ENCODE results near the gene GPLD1. TPM values are rescaled to one million over a fixed set of nuclear protein-coding genes. Genes with fewer than 3 reads are reported as not detected.
"Not testable (repeated sequence)": the region's sequence is repeated elsewhere in the genome, so short reads cannot be mapped to it uniquely, and the experiment has no call there.

GPLD1 gene
- total RNA-seq, 1 experiment from 2014 or later = not detected

DNA sequence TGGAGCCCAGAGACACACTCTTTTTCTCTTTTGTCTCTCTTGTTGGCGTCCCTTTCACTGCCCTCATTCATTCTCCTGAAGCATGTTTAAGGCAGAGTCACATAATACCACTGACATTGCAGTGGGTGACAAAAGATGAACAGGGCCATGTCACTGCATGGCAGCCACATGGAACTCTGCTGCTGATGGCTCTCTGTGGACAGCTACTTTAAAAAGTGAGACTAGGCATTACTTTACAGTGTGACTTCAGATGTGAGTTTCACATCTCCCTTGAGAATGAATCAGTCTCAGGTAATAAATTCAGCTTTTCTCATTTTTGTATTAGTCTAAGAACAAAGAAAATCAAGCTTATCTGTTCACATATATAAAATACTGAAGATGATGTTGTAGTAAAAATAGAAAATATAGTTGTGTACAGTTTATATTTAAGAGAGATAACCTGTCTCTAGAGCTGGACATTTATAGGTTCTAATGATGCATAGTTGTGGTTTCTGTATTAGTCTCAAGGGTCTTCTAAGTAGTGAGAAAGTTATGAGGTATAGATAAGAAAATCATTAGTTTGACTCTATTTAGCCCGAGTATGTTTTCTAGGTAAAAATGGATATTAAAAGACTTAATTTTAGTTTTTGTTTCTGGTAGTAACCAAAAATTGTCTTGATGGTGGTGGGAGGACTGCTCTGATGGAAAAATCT is 80.5 kb downstream of the GPLD1 start:
- Histone ChIP-seq H3K9me3 (no peaks in the 10 kb centered on the region), H3K4me3 (no peak overlapping the region), H3K27me3 (no peaks in the 10 kb centered on the region), H3K36me3 (peaks cover 35% of the 10 kb centered on the region)
- DNase-seq = no peak

DNA sequence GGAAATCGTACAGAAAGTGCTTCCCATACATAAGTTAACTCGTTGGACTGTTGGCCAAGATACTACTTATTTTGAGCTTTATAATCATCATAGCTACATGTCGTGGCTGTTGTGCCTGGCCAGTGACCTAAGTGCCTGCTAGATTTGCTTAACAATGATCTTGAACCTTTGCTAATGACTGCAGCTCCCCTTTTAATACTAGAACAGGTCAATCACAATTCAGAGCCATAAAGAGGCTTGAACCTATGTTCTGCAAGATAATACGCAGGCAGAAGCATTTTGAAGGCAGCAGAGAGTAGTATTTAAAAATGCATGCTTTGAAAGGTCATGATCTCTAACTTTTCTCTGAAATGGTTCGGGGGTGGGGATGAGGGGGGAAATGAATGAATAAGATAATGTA is 84.1 kb downstream of the GPLD1 start:
- H3K4me3 ChIP-seq = no peak overlapping the region
- no peaks in the 10 kb centered on the region for H3K9me3 ChIP-seq
- H3K36me3 ChIP-seq = peaks cover 21% of the 10 kb centered on the region
- H3K27me3 ChIP-seq = no peaks in the 10 kb centered on the region
- DNase-seq = no peak

DNA sequence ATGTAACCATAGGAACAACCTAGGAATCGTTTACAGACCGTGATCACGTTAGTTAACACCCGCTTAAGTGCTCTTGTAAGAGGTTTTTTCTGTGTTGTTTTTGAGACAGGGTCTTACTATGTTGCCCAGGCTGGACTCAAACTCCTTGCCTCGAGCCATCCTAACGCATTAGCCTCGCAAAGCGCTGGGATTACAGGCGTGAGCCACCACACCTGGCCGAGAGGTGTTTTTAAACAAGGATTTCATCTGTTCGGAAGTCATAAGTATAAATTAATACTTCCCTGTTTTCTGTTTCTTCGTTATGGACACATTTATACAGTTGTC is 85.9 kb downstream of the GPLD1 start:
- DNase-seq = no peak
- Histone ChIP-seq H3K4me3 (peak overlapping the region; percentile 73), H3K36me3 (peaks cover 9% of the 10 kb centered on the region; the same call in 1 of the 2 replicates), H3K27me3 (no peaks in the 10 kb centered on the region), H3K9me3 (no peaks in the 10 kb centered on the region)

DNA sequence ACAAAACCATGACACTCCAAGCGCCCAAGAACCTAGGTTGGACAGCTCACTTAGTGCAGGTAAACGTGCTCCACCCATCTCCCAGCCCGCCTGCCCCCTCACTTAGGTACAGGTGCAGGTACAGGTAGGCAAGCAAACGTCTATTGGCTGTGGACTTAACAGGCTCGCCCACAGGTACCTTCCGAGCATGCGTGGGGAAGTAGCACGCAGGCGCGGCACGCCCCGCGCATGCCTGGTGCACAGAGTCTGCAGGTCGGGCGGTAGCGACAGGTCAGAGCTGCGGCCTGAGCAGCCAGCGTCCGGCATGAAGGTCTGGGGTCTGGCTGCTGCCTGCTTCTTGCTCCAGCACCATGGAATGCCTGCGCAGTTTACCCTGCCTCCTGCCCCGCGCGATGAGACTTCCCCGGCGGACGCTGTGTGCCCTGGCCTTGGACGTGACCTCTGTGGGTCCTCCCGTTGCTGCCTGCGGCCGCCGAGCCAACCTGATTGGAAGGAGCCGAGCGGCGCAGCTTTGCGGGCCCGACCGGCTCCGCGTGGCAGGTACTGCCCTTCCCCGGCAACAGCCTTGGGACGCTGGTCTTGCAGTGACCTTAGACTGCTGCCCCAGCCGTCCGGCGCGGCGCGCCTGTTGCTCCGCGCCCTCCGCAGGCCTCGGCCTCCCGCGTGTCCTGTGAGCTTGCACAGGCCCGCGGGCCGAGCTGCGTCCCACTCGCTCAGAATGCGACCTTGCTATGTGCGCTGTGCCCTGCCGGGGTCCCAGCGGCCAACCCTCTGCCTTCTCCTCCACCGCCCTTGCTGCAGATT is 86.5 kb downstream of the GPLD1 start, which contains the start of gene MRS2:
Gene MRS2, plus strand, starts transcription at position 240 of the 804 bp plus-strand sequence. Its CDS starts 111 bp downstream, at position 351.
- peak within 1 kb of the TSS; percentile 73 for H3K4me3 ChIP-seq
- H3K36me3 ChIP-seq = peaks cover 6% of the 10 kb centered on the region; the same call in 1 of the 2 replicates
- no peaks in the 10 kb centered on the region for H3K27me3 ChIP-seq
- DNase-seq = peak; percentile 68
- H3K9me3 ChIP-seq = no peaks in the 10 kb centered on the region

DNA sequence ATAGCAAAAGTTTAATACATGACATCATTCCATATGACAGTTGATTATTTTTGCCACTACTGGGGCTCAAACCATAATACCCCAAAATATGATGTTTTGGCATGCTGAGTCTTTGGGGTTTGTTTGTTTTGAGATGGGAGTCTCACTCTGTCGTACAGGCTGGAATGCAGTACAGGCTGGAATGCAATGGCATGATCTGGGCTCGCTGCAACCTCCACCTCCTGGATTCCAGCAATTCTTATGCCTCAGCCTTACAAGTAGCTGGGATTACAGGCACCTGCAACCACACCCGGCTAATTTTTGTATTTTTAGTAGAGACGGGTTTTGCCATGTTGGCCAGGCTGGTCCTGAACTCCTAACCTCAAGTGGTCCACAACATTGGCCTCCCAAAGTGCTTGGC is 87.9 kb downstream of the GPLD1 start:
- H3K36me3 ChIP-seq = peaks cover 6% of the 10 kb centered on the region; the same call in 1 of the 2 replicates
- no peak for DNase-seq
- no peaks in the 10 kb centered on the region for H3K27me3 ChIP-seq

DNA sequence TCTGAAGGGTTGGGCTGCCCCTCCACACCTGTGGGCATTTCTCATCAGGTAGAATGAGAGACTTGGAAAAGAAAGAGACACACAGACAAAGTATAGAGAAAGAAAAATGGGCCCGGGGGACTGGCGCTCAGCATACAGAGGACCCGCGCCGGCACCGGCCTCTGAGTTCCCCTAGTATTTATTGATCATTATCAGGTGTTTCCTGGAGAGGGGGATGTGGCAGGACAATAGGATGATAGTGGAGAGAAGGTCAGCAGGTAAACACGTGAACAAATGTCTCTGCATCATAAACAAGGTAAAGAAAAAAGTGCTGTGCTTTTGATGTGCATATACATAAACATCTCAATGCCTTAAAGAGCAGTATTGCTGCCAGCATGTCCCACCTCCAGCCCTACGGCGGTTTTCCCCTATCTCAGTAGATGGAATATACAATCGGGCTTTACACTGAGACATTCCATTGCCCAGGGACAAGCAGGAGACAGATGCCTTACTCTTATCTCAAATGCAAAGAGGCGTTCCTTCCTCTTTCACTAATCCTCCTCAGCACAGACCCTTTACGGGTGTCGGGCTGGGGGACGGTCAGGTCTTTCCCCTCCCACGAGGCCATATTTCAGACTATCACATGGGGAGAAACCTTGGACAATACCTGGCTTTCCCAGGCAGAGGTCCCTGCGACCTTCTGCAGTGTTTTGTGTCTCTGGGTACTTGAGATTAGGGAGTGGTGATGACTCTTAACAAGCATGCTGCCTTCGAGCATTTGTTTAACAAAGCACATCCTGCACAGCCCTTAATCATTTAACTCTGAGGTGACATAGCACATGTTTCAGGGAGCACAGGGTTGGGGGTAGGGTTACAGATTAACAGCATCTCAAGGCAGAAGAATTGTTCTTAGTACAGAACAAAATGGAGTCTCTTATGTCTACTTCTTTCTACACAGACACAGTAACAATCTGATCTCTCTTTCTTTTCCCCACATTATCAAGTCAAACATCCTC is 89.0 kb downstream of the GPLD1 start:
- not testable (repeated sequence) for H3K36me3 ChIP-seq, H3K9me3 ChIP-seq, H3K4me3 ChIP-seq, H3K27me3 ChIP-seq, DNase-seq

More for the DNA sequence above, 87.9 kb downstream of the GPLD1 start:
- Histone ChIP-seq H3K4me3 (no peak overlapping the region), H3K9me3 (no peaks in the 10 kb centered on the region)

DNA sequence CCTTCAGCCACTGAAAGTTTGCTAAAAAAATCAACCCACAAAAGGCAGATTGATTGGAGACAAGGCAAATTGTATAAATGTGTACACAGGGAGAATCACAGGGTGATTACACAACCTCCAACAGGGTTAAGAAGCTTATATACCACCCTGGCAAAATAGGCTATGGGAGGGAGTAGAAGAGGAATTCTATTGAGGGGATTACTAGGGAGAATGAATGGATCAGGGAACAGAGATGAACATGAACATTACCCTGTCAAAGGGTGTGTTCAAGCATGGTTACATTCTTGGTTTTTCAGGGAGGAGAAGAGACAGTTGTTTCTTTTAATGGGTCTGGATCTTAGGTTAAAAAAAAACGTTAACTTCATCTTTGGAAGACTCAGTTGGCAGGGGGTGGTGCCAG is 91.7 kb downstream of the GPLD1 start:
- Histone ChIP-seq H3K4me3 (no peak overlapping the region), H3K36me3 (no peaks in the 10 kb centered on the region), H3K9me3 (no peaks in the 10 kb centered on the region), H3K27me3 (no peaks in the 10 kb centered on the region)
- no peak for DNase-seq

DNA sequence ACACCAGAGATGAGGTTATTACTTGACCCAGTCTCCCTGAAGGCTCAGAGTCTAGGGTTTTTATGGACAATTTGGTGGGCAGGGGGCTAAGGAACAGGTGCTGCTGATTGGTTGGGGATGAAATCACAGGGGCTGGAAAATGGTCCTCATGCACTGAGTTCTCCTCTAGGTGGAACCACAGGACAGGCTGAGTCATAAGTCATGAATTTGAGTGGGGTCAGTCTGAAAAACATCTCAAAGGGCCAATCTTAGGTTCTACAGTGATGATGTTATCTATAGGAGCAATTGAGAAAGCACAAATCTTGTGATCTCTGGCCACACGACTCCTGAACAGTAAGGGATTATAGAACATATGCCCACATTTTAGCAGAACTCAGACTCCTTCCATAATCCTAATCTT is 92.6 kb downstream of the GPLD1 start:
- Histone ChIP-seq H3K27me3 (no peaks in the 10 kb centered on the region), H3K4me3 (no peak overlapping the region), H3K36me3 (no peaks in the 10 kb centered on the region), H3K9me3 (no peaks in the 10 kb centered on the region)
- DNase-seq = no peak

DNA sequence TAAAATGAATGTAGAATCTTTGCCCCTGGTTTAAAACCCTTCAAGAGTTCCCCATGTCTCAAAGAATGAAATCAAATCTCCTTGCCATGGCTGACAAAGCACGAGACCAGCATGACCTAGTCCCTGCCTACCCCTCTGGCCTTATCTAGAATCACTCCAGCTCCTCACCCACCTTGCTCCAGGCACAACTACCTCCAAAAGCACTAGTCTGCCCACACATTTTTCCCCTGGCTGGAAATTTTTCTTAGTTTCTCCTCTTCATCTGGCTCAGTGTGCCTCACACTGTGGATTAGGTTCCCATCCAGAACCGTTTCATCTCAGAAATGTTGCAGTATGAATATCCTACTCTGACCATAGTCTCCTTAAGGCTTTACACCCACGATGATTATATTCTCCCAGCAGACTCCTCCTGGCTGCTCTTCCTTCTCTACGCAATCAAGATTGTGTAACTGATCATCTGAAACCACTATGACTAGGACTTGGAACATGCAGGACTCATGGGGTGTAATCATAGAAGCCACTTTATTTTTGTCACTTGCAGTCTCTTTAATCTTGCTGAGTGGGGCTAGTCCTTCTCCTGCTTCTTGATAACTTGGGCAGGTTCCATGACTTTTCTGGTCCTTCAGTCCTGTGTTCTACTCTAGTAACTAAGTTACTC is 94.5 kb downstream of the GPLD1 start:
- H3K9me3 ChIP-seq = no peaks in the 10 kb centered on the region
- peak; percentile 3 for DNase-seq
- H3K4me3 ChIP-seq = no peak overlapping the region
- no peaks in the 10 kb centered on the region for H3K27me3 ChIP-seq
- no peaks in the 10 kb centered on the region for H3K36me3 ChIP-seq

DNA sequence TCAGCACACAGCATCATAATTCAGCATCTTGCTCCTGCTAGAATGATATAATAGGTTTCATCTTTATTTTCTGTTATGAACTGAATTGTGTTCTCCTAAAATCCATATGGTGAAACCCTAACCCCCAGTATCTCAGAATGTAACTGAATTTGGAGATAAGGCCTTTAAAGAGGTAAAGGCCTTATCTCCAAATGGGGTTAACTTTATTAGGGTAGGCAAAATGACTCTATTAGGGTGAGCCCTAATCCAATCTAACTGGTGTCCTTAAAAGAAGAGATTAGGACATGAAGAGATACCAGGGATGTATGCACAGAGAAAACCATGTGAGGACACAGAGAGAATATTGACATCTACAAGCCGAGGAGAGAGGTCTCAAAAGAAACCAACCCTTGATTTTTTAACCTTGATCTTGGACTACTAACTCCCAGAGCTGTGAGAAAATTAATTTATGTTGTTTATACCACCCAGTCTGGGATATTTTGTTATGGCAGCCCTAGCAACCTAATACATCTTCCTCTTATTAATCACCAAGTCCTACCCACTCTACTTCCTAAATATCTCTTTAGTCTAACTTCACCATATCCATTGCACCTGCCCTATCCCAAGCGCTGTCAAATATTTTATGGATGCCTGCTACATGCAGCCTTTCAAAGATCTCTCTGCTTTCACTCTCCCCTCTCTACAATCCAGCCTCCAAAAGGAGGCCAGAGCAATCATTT is 95.2 kb downstream of the GPLD1 start:
- H3K36me3 ChIP-seq = no peaks in the 10 kb centered on the region
- DNase-seq = no peak
- no peaks in the 10 kb centered on the region for H3K27me3 ChIP-seq
- no peak overlapping the region for H3K4me3 ChIP-seq
- H3K9me3 ChIP-seq = no peaks in the 10 kb centered on the region

DNA sequence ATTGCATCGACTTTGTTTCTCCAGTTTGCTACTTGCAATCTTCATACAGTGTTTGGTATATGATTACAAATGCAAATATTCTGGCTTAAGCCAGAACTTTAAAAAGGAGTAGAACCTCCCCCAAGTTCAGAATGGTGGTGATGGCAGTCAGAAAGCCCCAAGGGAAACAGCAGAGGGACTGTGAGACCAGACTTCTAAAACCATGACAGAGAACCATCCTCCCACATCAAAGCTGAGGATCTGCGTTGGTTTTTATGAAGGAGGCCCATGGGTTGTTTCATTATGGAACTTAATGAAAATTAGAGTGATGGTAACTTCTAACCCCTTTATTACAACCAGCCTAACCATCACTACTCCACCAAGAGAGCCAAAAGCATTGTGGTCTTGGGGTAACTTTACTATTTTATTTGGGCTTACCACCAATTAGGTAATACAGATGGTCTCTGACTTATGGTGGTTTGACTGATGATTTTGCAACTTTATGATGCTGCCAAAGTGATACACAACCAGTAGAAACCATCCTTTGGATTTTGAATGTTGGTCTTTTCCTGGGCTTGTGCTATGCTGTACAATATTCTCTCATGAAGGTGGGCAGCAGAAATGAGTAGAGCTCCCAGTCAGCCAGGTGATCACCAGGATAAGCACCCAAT is 97.5 kb downstream of the GPLD1 start:
- Histone ChIP-seq H3K9me3 (no peaks in the 10 kb centered on the region), H3K36me3 (no peaks in the 10 kb centered on the region), H3K27me3 (no peaks in the 10 kb centered on the region), H3K4me3 (no peak overlapping the region)
- DNase-seq = no peak

DNA sequence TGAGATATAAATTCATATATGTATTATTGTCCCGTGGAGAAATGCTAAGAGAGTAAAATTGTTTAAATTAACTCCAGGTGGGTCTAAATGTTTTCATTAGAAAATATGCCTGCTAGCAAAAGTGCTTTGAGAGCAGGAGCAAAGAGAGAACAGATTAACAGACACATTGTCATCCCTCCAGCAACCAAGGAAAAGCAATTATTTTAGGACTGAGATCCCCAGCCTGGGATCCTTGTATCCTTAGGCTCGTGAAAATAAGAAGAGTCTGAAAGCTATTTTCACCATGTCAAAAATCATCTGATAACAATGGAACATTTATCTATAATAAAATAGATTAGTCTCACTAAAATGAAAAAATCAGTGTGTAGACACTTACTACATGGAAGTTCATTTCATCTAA is 98.2 kb downstream of the GPLD1 start:
- H3K36me3 ChIP-seq = no peaks in the 10 kb centered on the region
- no peak for DNase-seq
- no peaks in the 10 kb centered on the region for H3K9me3 ChIP-seq
- no peak overlapping the region for H3K4me3 ChIP-seq
- H3K27me3 ChIP-seq = no peaks in the 10 kb centered on the region

DNA sequence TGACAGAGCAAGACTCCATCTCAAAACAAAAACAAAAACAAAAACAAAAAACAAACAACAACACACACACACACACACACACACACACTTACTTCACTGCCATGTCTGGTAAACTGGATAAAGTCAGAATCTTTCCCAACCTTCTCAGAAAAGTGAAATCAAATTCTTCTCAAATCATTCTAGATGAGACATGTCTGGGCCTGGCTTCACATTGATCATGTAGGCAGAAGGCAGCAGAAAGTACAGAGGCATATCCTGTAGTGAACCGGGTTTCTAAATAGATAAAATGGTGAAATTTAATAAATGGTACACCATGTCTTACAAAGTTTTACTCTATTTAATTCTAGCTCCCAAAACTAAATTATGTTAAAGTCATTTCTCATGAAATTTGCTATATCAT is 101.6 kb downstream of the GPLD1 start:
- Histone ChIP-seq H3K4me3 (no peak overlapping the region), H3K27me3 (no peaks in the 10 kb centered on the region), H3K9me3 (no peaks in the 10 kb centered on the region), H3K36me3 (no peaks in the 10 kb centered on the region)
- DNase-seq = no peak

DNA sequence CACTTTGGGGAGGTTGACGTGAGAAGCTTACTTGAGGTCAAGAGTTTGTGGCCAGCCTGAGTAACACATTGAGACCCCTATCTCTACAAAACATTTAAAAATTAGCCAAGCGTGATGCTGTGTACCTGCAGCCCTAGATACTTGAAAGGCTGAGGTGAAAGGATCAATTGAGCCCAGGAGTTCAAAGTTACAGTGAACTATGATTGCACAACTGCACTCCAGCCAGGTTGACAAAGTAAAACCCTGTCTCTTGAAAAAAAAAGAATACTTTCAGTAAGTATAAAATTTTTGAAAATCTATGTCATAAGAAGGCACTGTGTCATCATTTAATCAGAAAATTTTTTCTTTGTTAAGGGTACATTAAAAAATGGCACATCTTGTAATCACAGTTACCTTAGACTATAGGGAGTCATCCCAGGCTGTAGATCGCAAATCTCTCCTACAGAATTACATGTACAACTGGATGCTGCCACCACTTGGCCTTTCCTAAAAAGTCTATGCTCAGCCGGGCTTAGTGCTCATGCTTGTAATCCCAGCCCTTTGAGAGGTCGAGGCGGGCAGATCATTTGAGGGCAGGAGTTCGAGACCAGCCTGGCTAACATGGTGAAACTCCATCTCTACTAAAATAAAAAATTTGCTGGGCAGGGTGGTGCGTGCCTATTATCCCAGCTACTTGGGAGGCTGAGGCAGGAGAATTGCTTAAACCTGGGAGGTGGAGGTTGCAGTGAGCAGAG is 103.7 kb downstream of the GPLD1 start:
- no peaks in the 10 kb centered on the region for H3K9me3 ChIP-seq
- DNase-seq = no peak
- no peaks in the 10 kb centered on the region for H3K27me3 ChIP-seq
- no peak overlapping the region for H3K4me3 ChIP-seq
- H3K36me3 ChIP-seq = no peaks in the 10 kb centered on the region

All from MG63 (cell line).